Activated CD4-positive, alpha-beta T cell treated with anti-CD3 and anti-CD28 coated beads, Interleukin-10, Interleukin-2, amounts not matched to agents 100 ng/mL and 50 ng/mL, durations not matched to agents 16 hours and 8 hours (primary cell): ENCODE results near the gene PLEKHA4.
"Not testable (repeated sequence)": the region's sequence is repeated elsewhere in the genome, so short reads cannot be mapped to it uniquely, and the experiment has no call there.

ENCODE experiments used
- DNase-seq: peaks from one replicate; pipeline ENCODE4 v3.0.0-alpha.2; 2020

Gene PLEKHA4

DNA sequence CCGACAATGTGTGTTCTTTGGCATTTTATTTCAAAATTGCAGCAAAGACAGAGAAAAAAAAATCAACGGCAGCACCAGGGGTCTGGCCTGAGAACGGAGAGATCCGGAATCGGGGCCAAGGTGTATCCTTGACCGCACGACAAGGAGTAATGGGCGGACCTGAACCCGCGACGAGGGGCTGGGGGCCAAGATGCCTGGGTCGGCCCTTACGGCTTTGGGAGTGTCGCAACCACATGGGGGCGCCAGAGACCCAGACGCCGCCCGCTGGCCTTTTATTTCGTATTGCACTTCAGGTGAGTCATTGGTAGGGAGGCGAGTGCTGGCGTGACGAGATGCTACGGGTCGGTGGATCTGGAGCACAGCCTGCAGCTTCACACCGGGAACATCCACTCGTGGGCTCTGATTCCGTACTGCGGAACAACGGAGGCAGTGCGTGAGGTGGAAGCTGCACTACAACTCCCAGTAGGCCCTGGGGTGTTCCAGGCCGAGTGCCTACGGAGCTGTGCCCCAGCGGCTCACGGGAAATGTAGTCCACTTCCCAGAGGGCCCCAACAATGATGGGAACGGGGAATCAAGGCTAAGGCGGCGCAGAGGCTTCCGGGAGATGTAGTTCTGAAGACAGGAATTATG is 73.2 kb downstream of the PLEKHA4 start:
- DNase-seq, result peak; percentile 91

DNA sequence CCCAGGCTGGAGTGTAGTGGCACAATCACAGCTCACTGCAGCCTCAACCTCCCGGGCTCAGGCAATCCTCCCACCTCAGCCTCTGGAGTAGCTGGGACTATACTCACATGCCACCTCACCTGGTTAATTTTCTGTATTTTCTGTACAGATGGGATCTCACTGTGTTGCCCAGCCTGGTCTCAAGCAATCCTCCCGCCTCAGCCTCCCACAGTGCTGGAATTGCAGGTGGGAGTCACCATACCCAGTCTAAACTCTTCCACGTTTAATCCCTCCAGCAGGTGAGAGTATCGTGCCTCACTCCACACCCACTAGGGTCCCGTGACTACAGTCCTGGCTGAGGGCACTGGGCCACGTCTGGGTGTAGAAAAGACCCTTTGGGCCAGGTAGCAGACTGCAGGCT is 74.1 kb downstream of the PLEKHA4 start:
- DNase-seq, result no peak

GRCh38 chr19:48793271-48793670 is 75.1 kb downstream of the PLEKHA4 start:
- no peak for DNase-seq

- DNase-seq, result not testable (repeated sequence)
Measured at GRCh38 chr19:48787331-48787730, 81.1 kb downstream of the PLEKHA4 start.
